B cell (primary cell): Measurements from ENCODE around the gene ZBTB4.
A peak's percentile ranks its signal among the peaks of the same experiment; 100 is the strongest.

Experiments used
- EZH2 ChIP-seq: IDR thresholded peaks from 2 replicates; pipeline ENCODE4 v1.6.1; 2012; ENCODE audit warnings: borderline replicate concordance, low read depth, mild to moderate bottlenecking, moderate library complexity, low read length; ENCODE audit not compliant: insufficient read depth, poor library complexity, severe bottlenecking
- TF ChIP-seq, protein P1 (sequence below): fragments of 200-600 bp; IDR thresholded peaks from one replicate; pipeline ENCODE4 v1.8.0; 2022; ENCODE audit warnings: antibody characterized with exemption, mild to moderate bottlenecking

- TF ChIP-seq, protein P1, sequence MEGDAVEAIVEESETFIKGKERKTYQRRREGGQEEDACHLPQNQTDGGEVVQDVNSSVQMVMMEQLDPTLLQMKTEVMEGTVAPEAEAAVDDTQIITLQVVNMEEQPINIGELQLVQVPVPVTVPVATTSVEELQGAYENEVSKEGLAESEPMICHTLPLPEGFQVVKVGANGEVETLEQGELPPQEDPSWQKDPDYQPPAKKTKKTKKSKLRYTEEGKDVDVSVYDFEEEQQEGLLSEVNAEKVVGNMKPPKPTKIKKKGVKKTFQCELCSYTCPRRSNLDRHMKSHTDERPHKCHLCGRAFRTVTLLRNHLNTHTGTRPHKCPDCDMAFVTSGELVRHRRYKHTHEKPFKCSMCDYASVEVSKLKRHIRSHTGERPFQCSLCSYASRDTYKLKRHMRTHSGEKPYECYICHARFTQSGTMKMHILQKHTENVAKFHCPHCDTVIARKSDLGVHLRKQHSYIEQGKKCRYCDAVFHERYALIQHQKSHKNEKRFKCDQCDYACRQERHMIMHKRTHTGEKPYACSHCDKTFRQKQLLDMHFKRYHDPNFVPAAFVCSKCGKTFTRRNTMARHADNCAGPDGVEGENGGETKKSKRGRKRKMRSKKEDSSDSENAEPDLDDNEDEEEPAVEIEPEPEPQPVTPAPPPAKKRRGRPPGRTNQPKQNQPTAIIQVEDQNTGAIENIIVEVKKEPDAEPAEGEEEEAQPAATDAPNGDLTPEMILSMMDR = peak; percentile 71
- no peak for TF ChIP-seq EZH2
Measured at GRCh38 chr17:7523033-7523432, 43.6 kb upstream of the ZBTB4 start.
